OCI-LY7 (cell line): ENCODE results near the gene PEDS1. TPM values are rescaled to one million over a fixed set of nuclear protein-coding genes. Genes with fewer than 3 reads are reported as not detected.

Experiments used
- BruUV-seq: library from RNA; stranded (reverse); fragments of 400-500 nt; replicated peaks from 2 replicates; lab custom pipeline; 2021; lab: Mats Ljungman, UMichigan
- CTCF ChIA-PET: fragments of 300-600 bp; sonication (Branson Sonifier 250); formaldehyde crosslinking; loops from one replicate; lab custom pipeline; 2022; ENCODE audit warnings: antibody characterized with exemption; ENCODE audit not compliant: unreplicated experiment; lab: Charles Lee
- POLR2A ChIA-PET: fragments of 300-600 bp; sonication (Branson Sonifier 250); formaldehyde crosslinking; loops from one replicate; lab custom pipeline; 2022; ENCODE audit warnings: antibody characterized with exemption; lab: Charles Lee
- DNase-seq: peaks from one replicate; pipeline ENCODE4 v3.0.0-alpha.2; 2015; ENCODE audit warnings: low spot score
- H2AFZ ChIP-seq: fragments of 200-600 bp; sonication (generic), shearing (Covaris generic); 2 replicates; pipeline ENCODE4 v1.6.1; 2014; ENCODE audit warnings: mild to moderate bottlenecking, antibody characterized with exemption, low read length, moderate library complexity
- H3K27ac ChIP-seq: fragments of 200-600 bp; sonication (generic); 2 replicates; pipeline ENCODE4 v1.5.1; 2014; ENCODE audit warnings: mixed run types, low read depth, mild to moderate bottlenecking, moderate library complexity, low read length, inconsistent platforms; ENCODE audit not compliant: poor library complexity, severe bottlenecking
- H3K36me3 ChIP-seq: fragments of 200-600 bp; sonication (generic); 2 replicates; pipeline ENCODE4 v1.6.1; 2014; ENCODE audit warnings: mild to moderate bottlenecking, antibody characterized with exemption, low read length, moderate library complexity, mixed read lengths; ENCODE audit not compliant: insufficient read depth
- H3K4me1 ChIP-seq: fragments of 200-600 bp; sonication (generic); 2 replicates; pipeline ENCODE4 v1.5.1; 2014; ENCODE audit warnings: mild to moderate bottlenecking, low read length; ENCODE audit not compliant: insufficient read depth, poor library complexity, severe bottlenecking
- H3K4me2 ChIP-seq: fragments of 200-600 bp; sonication (generic); 2 replicates; pipeline ENCODE4 v1.6.1; 2014; ENCODE audit warnings: mild to moderate bottlenecking, low read length
- H3K4me3 ChIP-seq: fragments of 200-600 bp; sonication (generic); 2 replicates; pipeline ENCODE4 v1.5.1; 2014; ENCODE audit warnings: mild to moderate bottlenecking, low read depth, low read length; ENCODE audit not compliant: poor library complexity, severe bottlenecking
- H3K79me2 ChIP-seq: fragments of 200-600 bp; sonication (generic); 2 replicates; pipeline ENCODE4 v1.6.1; 2016; ENCODE audit warnings: low read depth, mild to moderate bottlenecking, low read length, moderate library complexity, mixed read lengths; ENCODE audit not compliant: insufficient read depth
- H3K9me2 ChIP-seq: fragments of 200-600 bp; sonication (generic); 2 replicates; pipeline ENCODE4 v1.6.1; 2016; ENCODE audit warnings: mild to moderate bottlenecking, low read length, mixed read lengths; ENCODE audit not compliant: insufficient read depth
- H3K9me3 ChIP-seq: fragments of 200-600 bp; sonication (generic); 2 replicates; pipeline ENCODE4 v1.6.1; 2014; ENCODE audit warnings: mild to moderate bottlenecking, mixed run types, low read length, mixed read lengths
- H4K20me1 ChIP-seq: fragments of 200-600 bp; sonication (generic); 2 replicates; pipeline ENCODE4 v1.6.1; 2014; ENCODE audit warnings: mild to moderate bottlenecking, antibody characterized with exemption, low read length, moderate library complexity, mixed read lengths; ENCODE audit not compliant: insufficient read depth
- EZH2phosphoT487 ChIP-seq: fragments of 200-600 bp; sonication (generic); IDR thresholded peaks from 2 replicates; pipeline ENCODE4 v1.6.1; 2018; ENCODE audit warnings: low read depth, borderline replicate concordance, mild to moderate bottlenecking, mixed run types, antibody characterized with exemption, low read length, moderate library complexity, mixed read lengths
- intact Hi-C: fragments of 100-400 bp; cut with micrococcal nuclease; formaldehyde crosslinking; loops from one replicate; pipeline ENCODE4 v1.10.0; 2022; ENCODE audit not compliant: unreplicated experiment
- total RNA-seq, 2 experiments: library from RNA; depleted of rRNA in 1 of 2; stranded (reverse); fragments of >200 nt in 1 of 2; shearing (Covaris generic) in 1 of 2; gene quantifications; 2 replicates each; pipeline ENCODE4 v1.2.3, GENCODE V29; 2014 to 2022
- TF ChIP-seq, protein P1 (sequence below): fragments of 200-600 bp; sonication (generic); conservative IDR thresholded peaks from 2 replicates; pipeline ENCODE4 v1.5.1; 2014; ENCODE audit warnings: mild to moderate bottlenecking, antibody characterized with exemption, low read length, moderate library complexity, mixed read lengths

Gene PEDS1
- total RNA-seq, 2 experiments from 2014 or later: 22.0 to 25.9 TPM

DNA sequence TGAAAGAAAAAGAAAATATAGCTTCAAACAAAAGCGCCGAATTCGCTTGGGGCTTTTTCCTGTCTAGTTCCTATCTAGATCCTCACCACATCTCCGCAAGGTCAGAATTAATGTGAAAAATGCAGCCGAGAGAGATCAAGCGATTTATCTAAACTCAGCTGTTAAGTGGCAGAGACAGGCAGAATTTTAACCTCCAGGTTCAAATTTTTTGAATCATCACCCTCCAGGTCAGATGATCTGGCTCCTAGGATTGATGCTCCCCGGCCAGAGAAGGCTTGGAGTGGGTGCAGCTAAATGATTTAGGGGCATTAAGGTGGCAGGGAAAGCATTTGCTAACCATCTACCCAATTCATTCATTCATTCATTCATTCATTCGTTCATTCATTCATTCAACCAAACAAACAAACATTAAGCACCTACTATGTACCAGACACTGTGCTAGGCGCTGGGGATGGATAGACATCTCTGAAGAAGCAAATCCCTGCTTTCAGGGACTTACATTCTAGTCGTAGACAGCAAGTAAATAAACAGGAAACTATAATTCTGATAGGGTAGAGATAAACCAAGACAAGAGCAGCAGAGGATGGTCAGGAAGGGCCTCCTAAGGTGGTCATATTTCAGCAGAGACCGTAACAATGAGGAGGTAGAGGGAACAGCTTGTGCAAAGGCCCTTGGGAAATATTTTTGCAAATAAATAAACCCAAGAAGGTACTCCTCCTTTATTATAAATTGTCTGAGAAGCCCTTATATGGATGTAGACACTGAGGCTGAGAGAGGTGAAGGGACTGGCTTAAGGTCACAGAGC is 39.9 kb downstream of the PEDS1 start:
- CTCF ChIA-PET: no interaction called here
- peak overlapping the region; percentile 88 for H3K4me3 ChIP-seq
- peaks cover 22% of the 10 kb centered on the region for H4K20me1 ChIP-seq
- no peak for DNase-seq
- TF ChIP-seq, protein P1, sequence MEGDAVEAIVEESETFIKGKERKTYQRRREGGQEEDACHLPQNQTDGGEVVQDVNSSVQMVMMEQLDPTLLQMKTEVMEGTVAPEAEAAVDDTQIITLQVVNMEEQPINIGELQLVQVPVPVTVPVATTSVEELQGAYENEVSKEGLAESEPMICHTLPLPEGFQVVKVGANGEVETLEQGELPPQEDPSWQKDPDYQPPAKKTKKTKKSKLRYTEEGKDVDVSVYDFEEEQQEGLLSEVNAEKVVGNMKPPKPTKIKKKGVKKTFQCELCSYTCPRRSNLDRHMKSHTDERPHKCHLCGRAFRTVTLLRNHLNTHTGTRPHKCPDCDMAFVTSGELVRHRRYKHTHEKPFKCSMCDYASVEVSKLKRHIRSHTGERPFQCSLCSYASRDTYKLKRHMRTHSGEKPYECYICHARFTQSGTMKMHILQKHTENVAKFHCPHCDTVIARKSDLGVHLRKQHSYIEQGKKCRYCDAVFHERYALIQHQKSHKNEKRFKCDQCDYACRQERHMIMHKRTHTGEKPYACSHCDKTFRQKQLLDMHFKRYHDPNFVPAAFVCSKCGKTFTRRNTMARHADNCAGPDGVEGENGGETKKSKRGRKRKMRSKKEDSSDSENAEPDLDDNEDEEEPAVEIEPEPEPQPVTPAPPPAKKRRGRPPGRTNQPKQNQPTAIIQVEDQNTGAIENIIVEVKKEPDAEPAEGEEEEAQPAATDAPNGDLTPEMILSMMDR: no peak
- no peak for TF ChIP-seq EZH2phosphoT487
- intact Hi-C loops: loop anchor here (10.0 kb wide), 1 partner anchor 839 kb away; the partner anchor contains the start of gene ZNFX1
- peaks cover 18% of the 10 kb centered on the region; the same call in 1 of the 2 replicates for H3K36me3 ChIP-seq
- peaks cover 54% of the 10 kb centered on the region for H3K4me1 ChIP-seq
- peaks cover 61% of the 10 kb centered on the region for H3K79me2 ChIP-seq
- peak overlapping the region; percentile 94 for H3K4me2 ChIP-seq
- BruUV-seq: TSS peak; percentile 94
- H3K27ac ChIP-seq: peak overlapping the region; percentile 77
- H2AFZ ChIP-seq: peak overlapping the region; percentile 51; the same call in 1 of the 2 replicates
- no peaks in the 10 kb centered on the region for H3K9me3 ChIP-seq
- H3K9me2 ChIP-seq: no peaks in the 10 kb centered on the region
- POLR2A ChIA-PET: interaction anchor here (0.5 to 2.6 kb wide), 5 partner anchors 28 to 636 kb away, joined by 3 to 12 read pairs (median 5); partner anchors contain the start of gene PEDS1

DNA sequence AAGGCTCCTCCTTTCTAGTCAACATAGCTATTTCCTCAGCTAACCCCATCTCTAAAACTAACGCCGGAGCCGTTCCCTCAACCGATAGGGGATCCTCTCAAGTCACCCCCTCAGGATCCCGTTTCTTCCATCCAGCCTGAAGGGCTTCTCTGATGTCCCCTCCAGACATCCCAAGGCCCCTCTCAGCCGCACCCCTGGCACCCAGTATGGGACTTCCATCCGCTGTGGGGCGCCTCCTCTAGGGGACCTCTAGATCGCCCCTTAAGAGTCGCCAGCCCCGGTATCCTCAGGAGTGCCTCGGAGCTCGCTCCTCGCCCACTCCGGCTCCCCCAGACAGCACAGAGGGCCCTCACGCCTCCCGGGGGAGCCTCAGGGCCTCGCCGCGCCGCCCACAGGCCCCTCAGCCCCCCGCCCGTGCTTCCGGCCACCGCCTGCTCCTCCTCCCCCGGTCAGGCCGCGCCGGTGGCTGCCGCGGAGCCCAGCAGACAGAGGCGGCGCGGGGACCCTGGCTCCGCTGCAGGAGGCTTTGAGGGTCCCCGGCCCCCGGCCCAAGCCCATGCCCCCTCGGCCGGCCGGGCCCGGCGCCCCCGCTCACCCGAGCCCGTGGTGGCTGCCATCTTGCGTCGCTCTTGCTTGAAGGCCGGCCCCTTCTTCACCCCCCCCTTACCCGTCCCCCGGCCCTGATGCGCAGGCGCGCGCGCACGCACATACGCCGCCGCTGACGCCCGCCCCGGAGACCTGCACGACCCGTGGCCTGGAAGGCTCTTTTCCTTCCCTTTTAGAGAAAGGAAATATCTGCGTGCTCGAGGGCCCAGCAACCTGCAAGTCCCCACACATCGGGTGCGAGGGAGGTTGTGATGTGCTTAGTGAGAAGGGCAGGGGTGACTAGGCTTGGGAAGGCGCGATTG is 40.8 kb downstream of the PEDS1 start, which contains the start of gene UBE2V1:
UBE2V1 (minus strand) TSS at position 639 of the 908 bp plus-strand sequence; CDS start at position 617, 22 bp downstream.
- H3K9me2 ChIP-seq: no peaks in the 10 kb centered on the region
- intact Hi-C loops: loop anchor here (10.0 kb wide), 1 partner anchor 838 kb away; the partner anchor contains the start of gene ZNFX1
- TF ChIP-seq, protein P1: peak; percentile 66
- TF ChIP-seq EZH2phosphoT487: no peak
- H3K79me2 ChIP-seq: peaks cover 70% of the 10 kb centered on the region
- H3K4me1 ChIP-seq: peaks cover 58% of the 10 kb centered on the region
- H3K9me3 ChIP-seq: no peaks in the 10 kb centered on the region
- peak within 1 kb of the TSS; percentile 77 for H3K27ac ChIP-seq
- peak within 1 kb of the TSS; percentile 94 for H3K4me2 ChIP-seq
- ChIA-PET POLR2A (interaction anchor here (0.5 to 2.6 kb wide), 4 partner anchors 27 to 637 kb away, joined by 3 to 12 read pairs (median 5); partner anchors contain the start of gene PEDS1), CTCF (no interaction called here)
- peak within 1 kb of the TSS; percentile 51 for H2AFZ ChIP-seq
- DNase-seq: peak; percentile 90
- peak within 1 kb of the TSS; percentile 88 for H3K4me3 ChIP-seq
- peaks cover 22% of the 10 kb centered on the region for H4K20me1 ChIP-seq
- BruUV-seq: no TSS peak
- peaks cover 27% of the 10 kb centered on the region; the same call in 1 of the 2 replicates for H3K36me3 ChIP-seq
